Activated T-cell treated with anti-CD3 and anti-CD28 coated beads, Interleukin-2, amount 50 U/mL, for 1 hour (primary cell): ENCODE results near the gene PLPP7.
"Not testable (repeated sequence)": the region's sequence is repeated elsewhere in the genome, so short reads cannot be mapped to it uniquely, and the experiment has no call there.

Source experiments
- DNase-seq: peaks from one replicate; pipeline ENCODE4 v3.0.0-alpha.2; 2020

The PLPP7 gene

DNA sequence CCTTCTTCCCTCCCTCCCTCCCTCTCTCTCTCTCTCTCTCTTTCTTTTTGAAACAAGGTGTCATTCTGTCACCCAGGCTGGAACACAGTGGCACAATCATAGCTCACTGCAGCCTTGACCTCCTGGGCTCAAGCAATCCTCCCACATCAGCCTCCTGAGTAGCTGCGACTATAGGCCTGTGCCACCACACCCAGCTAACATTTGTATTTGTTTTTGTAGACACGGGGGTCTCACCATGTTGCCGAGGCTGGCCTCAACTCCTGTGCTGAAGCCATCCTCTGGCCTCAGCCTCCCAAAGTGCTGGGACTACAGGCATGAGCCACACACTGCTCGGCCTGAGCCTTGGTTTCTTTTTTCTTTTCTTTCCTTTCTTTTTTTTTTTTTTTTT, 45.8 kb downstream of the PLPP7 start:
- no peak for DNase-seq

DNA sequence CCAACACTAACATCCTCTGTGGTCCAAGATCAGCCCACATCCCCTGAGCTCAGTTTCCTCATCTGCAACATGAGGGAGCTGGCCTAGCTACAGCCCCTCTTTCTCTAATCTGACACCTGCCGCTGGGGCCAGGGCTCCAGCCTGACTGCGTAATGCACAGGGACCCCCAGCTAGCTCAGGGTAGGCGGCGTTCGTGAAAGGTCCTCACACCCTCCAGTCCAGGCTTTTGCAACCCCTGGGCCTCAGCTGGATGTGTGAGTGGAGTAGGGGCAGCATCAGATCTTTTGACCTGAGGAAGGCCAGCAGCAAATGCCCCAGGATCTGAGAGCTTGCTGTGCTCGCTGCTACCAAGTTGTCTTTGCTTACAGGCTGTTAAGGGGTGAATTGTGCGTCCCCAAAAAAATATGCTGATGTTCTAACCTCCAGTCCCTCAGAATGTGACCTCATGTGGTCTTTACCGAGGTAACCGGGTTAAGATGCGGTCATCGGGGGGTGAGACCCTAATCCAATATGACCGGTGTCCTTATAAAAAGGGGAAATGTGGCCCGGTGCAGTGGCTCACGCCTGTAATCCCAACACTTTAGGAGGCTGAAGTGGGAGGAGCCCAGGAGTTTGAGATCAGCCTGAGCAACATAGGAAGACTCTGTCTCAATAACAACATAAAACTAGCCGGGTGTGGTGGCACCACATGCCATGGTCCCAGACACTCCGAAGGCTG, 47.8 kb downstream of the PLPP7 start:
- no peak for DNase-seq

DNA sequence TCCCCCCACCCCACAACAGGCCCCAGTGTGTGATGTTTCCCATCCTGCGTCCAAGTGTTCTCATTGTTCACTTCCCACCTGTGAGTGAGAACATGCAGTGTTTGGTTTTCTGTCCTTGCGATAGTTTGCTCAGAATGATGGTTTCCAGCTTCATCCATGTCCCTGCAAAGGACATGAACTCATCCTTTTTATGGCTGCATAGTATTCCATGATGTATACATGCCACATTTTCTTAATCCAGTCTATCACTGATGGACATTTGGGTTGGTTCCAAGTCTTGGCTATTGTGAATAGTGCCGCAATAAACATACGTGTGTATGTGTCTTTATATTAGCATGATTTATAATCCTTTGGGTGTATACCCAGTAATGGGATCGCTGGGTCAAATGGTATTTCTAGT, 49.7 kb downstream of the PLPP7 start:
- not testable (repeated sequence) for DNase-seq

DNA sequence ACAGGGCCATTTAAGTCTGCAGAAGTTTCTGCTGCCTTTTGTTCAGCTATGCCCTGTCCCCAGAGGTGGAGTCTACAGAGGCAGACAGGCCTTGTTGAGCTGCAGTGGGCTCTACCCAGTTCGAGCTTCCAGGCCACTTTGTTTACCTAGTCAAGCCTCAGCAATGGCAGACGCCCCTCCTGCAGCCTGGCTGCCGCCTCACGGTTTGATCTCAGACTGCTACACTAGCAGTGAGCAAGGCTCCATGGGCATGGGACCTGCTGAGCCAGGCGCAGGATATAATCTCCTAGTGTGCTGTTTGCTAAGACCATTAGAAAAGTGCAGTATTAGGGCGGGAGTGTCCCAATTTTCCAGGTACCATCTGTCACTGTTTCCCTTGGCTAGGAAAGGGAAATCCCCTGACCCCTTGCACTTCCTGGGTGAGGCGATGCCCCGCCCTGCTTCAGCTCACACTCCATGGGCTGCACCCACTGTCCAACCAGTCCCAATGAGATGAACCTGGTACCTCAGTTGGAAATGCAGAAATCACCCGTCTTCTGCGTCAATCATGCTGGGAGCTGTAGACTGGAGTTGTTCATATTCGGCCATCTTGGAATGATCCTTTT, 55.5 kb downstream of the PLPP7 start:
- DNase-seq, result not testable (repeated sequence)

DNA sequence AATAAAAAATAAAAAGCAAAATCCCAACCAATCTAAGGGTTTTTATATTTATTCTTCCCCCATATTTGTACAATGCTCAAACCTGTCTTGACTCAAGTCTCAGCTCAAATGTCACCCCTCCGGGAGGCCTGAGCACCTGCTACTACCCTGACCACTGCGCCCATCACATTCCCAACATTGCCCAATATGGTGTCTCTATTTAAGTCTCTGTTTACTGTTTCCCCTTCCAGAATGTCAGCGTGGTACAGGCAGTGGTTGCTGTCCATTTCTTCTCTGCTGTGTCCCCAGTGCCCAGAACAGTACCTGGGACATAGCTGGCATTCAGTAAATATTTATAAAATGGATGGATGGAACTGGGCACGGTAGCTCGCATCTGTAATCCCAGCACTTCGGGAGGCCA, 57.0 kb downstream of the PLPP7 start:
- no peak for DNase-seq

DNA sequence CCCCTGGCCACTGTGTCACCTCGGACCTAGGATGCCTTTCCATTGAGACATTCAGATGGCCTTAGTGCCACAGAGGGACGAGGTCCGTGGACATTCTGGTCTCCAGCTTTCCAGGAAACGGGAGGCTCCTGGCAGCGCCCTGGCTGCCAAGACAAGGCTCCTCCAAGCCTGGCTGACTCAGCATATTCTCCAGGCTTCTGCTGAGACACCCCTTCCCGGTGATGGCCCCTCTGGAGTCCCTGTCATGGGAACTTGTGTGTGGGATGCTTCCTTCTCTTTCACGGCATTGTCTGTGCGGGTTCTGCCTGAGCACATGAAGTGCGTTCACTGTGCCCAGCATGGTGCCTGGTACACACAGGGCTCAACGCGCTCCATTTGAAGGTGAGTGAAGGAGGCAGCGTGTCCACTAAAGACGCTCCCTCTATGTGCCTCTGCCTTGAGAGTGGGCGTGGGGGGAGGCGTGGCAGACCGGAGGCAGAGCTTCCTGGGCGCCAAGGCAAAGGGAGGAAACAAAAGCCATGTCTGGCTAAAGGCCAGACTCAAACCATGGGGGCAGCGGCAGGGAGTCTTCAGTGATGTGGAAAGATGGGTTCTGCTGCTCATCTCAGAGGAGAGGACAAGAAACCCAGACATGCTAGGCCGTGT, 58.0 kb downstream of the PLPP7 start:
- DNase-seq, result no peak

DNA sequence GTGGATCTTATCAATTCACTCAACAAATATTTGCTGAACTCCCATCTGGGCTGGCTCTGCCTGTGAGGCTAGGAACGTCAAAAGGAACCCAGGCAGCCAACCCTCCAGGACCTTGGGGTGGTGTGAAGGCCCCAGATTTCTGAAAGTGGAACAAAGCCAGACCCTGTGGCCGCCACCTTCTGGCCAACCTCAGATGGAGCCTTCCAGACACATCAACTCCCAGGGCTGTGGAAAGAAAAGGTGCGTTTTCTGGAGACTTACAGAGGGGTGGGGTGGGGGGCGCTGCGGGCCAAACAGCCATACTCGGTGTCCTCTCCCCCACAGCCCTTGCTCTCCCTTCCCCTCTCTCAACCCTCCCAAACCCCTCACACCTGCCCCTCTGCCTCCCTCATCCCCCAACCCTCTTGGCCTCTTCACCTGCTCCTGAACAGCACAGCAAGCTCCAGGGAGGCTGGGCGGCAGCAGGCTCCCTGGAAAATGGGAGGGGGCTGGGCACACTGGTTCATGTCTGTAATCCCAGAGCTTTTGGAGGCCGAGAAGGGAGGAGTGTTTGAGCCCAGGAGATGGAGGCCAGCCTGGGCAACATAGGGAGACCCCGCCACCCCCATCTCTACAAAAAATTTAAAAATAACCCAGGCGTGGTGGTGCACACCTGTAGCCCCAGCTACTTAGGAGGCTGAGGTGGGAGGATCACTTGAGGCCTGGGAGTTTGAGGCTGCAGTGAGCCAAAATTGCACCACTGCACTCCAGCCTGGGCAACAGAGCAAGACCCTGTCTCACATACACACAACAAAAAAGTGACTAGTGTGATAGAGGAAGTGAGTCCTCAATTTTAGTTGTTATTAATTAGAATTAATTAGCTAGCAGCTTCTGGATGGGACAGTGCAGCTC, 59.4 kb downstream of the PLPP7 start:
- DNase-seq, result no peak

DNA sequence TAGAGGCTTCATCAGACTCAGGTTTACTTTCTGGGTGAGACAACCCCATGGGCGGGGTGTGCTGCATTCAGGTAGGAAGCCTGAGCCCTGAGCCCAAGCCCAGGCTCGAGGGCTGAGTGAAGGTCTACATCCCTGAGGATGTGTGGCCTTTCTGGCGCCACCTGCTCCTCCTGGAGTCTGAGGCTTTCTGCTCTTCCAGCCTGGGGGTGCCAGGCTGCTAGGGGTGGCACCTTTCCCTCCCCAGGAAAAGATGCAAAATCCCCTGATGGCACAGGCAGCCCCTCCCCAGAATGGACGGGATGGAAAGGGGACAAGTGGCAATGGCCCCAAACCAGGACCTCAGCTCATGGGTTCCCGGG, 60.0 kb downstream of the PLPP7 start:
- no peak for DNase-seq

DNA sequence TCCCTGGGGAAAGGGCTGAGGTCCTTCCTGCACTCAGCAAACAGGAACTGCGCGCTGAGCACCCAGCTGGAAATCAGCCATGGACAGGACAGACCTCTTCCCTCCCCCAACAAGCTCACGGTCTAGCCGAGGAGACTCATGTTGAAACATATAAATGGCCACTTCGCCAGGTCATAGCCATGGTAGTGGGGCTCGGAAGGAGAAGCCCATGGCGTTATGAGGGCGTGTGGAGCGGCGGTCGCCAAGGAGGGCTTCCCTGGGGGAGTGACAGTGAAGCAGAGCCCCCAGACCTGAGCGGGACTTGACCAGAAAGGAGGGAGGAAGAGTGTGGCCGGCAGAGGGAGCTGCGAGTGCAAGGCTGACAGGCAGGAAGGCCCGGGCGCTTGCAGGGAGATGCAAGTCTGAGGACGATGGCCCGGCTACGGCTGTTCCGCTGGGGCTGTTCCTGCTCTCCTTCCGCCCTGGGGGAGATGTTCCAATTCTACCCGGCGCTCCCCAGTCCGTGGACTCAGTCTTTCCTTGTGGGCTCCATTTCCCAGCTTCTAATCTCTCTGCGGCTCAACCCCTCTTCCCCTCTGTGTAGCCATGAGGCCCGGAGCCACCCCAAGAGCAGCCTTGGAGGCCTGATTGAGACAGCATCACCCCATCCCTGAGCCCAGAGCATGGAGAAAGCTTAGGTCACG, 60.5 kb downstream of the PLPP7 start:
- peak; percentile 86 for DNase-seq

DNA sequence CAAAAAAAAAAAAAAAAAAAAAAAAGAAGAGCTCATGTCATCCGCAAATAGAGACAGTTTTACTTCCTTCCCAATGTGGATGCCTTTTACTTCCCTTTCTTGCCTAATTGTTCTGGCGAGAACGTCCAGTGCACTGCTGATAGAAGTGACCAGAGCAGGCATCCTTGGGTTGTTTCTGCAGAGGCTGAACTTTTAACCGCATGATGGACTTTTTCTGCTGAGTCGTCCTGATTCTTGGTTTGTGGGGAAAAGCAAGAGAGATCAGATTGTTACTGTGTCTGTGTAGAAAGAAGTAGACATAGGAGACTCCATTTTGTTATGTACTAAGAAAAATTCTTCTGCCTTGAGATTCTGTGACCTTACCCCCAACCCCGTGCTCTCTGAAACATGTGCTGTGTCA, 67.0 kb downstream of the PLPP7 start:
- not testable (repeated sequence) for DNase-seq

DNA sequence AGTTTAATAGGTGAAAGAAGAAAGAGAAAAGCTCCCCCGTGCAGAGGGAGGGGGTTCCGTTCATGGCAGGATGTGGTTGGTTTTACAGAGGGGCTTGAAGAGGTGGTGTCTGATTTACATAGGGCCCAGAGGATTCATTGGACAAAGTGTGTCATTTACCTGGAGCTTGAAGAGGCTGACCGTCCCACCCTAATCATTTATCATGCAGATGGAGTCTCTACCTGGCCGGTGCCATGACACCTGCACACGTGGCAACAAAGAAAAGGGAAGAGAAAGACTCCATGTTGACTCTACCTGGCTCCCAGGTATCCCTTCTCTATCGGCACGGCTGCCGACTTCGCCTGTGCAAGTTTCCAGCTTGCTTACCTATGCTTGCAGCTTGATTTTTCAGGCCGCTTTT, 69.0 kb downstream of the PLPP7 start:
- DNase-seq, result no peak
